ENCODE results near the gene MMEL1. TPM values are rescaled to one million over a fixed set of nuclear protein-coding genes. Genes with fewer than 3 reads are reported as not detected.

MMEL1 gene
- total and polyA plus RNA-seq, 11 donors = 0.30 to 2.6 (median 0.97) TPM; not detected in 5

DNA sequence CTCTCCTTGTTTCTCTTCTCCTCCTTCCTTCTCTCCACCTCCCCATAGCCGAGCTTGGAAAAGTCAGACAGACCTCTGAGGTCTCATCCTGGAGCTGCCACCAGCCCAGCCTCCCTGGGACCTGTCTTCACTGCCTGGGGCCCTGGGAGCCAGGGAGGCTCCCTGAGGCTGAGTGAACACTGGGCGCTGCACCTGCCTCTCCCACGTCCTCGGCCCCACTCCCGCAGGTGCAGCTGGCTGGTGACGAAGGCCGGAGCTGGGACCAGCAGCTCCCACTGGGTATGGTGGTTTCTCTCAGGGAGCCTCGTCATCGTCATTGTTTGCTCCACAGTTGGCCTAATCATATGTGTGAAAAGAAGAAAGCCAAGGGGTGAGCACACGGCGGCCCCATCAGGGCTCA is 71.4 kb downstream of the MMEL1 start:
- no peak for ATAC-seq
- Histone ChIP-seq H3K4me1 (peaks cover 0 to 29% (median 14%) of the 10 kb centered on the region in 12 donors), H3K27ac (no peak overlapping the region), H3K27me3 (peaks cover 0 to 3% (median 0%) of the 10 kb centered on the region in 9 donors), H3K9me3 (no peaks in the 10 kb centered on the region), H3K4me3 (no peak overlapping the region), H3K36me3 (peaks cover 0 to 64% (median 21%) of the 10 kb centered on the region in 9 donors)
- TF ChIP-seq, protein P1, sequence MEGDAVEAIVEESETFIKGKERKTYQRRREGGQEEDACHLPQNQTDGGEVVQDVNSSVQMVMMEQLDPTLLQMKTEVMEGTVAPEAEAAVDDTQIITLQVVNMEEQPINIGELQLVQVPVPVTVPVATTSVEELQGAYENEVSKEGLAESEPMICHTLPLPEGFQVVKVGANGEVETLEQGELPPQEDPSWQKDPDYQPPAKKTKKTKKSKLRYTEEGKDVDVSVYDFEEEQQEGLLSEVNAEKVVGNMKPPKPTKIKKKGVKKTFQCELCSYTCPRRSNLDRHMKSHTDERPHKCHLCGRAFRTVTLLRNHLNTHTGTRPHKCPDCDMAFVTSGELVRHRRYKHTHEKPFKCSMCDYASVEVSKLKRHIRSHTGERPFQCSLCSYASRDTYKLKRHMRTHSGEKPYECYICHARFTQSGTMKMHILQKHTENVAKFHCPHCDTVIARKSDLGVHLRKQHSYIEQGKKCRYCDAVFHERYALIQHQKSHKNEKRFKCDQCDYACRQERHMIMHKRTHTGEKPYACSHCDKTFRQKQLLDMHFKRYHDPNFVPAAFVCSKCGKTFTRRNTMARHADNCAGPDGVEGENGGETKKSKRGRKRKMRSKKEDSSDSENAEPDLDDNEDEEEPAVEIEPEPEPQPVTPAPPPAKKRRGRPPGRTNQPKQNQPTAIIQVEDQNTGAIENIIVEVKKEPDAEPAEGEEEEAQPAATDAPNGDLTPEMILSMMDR (IDR thresholded peaks at IDR 0.05) = no peak
- TF ChIP-seq POLR2A (IDR thresholded peaks at IDR 0.05) = no peak
- intact Hi-C loops (cut with DNase I) = no loop called here
- WGBS, 4 donors = 85 to 93% (median 88%) methylated on average over 11 of the region's 11 CpGs
- DNase-seq = no peak

DNA sequence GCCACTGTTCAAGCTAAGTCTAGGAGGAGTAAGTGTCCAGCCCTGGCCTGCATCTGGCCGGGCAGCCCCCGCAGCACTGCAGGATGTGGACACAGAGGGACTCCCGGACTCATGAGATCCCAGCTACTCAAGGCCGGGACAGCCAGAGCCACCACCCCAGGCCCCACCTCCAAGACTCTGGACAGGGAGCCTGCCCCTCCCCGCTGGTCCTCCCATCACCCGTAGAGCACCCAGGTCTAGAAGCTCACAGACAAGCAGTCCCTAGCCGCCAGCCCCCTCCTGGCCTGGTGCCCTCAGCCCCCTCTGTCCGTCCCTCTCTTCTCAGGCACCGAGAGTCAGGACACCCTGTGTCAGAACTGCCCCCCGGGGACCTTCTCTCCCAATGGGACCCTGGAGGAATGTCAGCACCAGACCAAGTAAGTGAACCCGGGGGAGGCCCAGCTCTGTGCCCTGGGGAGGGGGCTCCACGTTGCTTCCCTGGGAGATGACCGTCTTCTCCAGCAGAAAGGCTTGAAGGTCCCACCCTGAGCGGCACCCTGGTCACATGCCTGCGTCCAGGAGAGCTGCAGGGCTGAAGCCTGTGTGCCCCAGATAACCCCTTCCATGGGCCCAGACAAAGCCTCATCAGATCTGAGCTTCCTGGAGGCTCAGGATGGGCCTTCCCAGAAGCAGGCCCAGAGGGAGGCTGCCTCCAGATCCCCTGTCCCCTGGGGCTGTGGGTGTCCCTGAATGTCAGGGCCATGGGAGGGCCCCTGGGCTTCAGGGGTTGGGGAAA is 72.3 kb downstream of the MMEL1 start:
- Histone ChIP-seq H3K27me3 (no peaks in the 10 kb centered on the region), H3K27ac (no peak overlapping the region), H3K36me3 (peaks cover 0 to 64% (median 21%) of the 10 kb centered on the region in 9 donors), H3K4me3 (no peak overlapping the region), H3K9me3 (no peaks in the 10 kb centered on the region), H3K4me1 (peaks cover 0 to 35% (median 18%) of the 10 kb centered on the region in 12 donors)
- no peak for TF ChIP-seq POLR2A (IDR thresholded peaks at IDR 0.05)
- TF ChIP-seq, protein P1 (IDR thresholded peaks at IDR 0.05) = no peak
- WGBS, 4 donors = 87 to 91% (median 88%) methylated on average over 7 to 15 of the region's 15 CpGs
- ATAC-seq (no peak), DNase-seq (no peak)
- intact Hi-C loops (cut with DNase I) = no loop called here

DNA sequence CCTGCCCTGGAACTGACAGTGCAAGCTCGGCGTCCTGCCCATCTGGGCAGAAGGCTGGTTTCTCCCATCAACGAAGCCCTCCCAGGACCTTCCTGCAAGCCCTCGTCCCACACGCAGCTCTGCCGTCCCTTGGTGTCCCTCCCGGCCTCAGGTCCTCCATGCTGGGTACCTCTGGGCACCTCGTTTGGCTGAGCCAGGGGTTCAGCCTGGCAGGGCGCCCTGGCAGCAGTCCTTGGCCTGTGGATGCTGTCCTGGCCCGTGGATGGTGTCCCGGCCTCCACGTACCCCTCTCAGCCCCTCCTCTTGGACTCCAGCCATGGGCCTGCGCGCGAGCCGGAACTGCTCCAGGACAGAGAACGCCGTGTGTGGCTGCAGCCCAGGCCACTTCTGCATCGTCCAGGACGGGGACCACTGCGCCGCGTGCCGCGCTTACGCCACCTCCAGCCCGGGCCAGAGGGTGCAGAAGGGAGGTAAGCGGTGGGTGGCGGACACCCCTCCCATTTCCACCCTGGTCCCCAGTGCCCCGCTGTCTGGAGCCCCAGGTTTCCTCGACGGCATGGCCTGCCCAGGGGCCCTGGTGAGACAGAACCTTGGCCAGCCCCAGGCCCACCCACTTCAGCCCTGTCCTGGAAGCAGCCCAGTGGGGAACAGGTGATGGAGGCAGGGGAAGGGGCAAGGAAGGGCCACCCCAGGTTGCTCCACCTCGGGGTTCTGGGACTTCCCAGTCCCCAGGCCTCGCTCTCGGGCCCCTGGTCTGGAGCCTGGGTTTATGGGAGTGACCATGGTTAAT is 73.1 kb downstream of the MMEL1 start:
- Histone ChIP-seq H3K9me3 (no peaks in the 10 kb centered on the region), H3K27me3 (peaks cover 0 to 5% (median 0%) of the 10 kb centered on the region in 9 donors), H3K4me1 (peaks cover 0 to 43% (median 26%) of the 10 kb centered on the region in 12 donors), H3K27ac (no peak overlapping the region), H3K36me3 (peaks cover 0 to 64% (median 21%) of the 10 kb centered on the region in 9 donors), H3K4me3 (no peak overlapping the region)
- intact Hi-C loops (cut with DNase I) = no loop called here
- TF ChIP-seq, protein P1 (IDR thresholded peaks at IDR 0.05) = no peak
- TF ChIP-seq POLR2A (IDR thresholded peaks at IDR 0.05) = no peak
- WGBS, 4 donors = 78 to 87% (median 81%) methylated on average over 23 to 35 of the region's 35 CpGs
- DNase-seq = no peak
- no peak for ATAC-seq

DNA sequence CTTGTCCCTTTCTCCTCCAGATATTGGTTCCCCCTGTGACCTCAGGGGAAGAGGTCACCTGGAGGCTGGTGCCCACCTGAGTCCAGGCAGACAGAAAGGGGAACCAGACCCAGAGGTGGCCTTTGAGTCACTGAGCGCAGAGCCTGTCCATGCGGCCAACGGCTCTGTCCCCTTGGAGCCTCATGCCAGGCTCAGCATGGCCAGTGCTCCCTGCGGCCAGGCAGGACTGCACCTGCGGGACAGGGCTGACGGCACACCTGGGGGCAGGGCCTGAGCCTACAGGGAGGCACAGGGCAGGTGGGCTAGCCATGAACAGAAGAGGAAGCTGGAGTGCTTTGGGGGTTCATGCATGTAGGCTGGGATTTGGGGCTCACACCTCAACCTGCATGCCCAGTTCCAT is 74.0 kb downstream of the MMEL1 start:
- Histone ChIP-seq H3K4me1 (peaks cover 0 to 49% (median 28%) of the 10 kb centered on the region in 12 donors), H3K4me3 (no peak overlapping the region), H3K27me3 (peaks cover 0 to 5% (median 0%) of the 10 kb centered on the region in 9 donors), H3K36me3 (peaks cover 0 to 63% (median 21%) of the 10 kb centered on the region in 9 donors), H3K9me3 (no peaks in the 10 kb centered on the region), H3K27ac (no peak overlapping the region)
- ATAC-seq = no peak
- TF ChIP-seq POLR2A (IDR thresholded peaks at IDR 0.05) = no peak
- no peak for DNase-seq
- intact Hi-C loops (cut with DNase I) = no loop called here
- 95 to 97% (median 96%) methylated on average over 4 to 6 of the region's 6 CpGs for WGBS, 4 donors

Measured in heart left ventricle (tissue), 16 donors.